NCI-H1092 (cell line): ENCODE measurements around the gene ZNF701.
"Not testable (repeated sequence)": the region's sequence is repeated elsewhere in the genome, so short reads cannot be mapped to it uniquely, and the experiment has no call there.

ENCODE experiments used
- DNase-seq: peaks from one replicate; lab custom pipeline; 2025; lab: John Stamatoyannopoulos, UW

The ZNF701 gene

DNA sequence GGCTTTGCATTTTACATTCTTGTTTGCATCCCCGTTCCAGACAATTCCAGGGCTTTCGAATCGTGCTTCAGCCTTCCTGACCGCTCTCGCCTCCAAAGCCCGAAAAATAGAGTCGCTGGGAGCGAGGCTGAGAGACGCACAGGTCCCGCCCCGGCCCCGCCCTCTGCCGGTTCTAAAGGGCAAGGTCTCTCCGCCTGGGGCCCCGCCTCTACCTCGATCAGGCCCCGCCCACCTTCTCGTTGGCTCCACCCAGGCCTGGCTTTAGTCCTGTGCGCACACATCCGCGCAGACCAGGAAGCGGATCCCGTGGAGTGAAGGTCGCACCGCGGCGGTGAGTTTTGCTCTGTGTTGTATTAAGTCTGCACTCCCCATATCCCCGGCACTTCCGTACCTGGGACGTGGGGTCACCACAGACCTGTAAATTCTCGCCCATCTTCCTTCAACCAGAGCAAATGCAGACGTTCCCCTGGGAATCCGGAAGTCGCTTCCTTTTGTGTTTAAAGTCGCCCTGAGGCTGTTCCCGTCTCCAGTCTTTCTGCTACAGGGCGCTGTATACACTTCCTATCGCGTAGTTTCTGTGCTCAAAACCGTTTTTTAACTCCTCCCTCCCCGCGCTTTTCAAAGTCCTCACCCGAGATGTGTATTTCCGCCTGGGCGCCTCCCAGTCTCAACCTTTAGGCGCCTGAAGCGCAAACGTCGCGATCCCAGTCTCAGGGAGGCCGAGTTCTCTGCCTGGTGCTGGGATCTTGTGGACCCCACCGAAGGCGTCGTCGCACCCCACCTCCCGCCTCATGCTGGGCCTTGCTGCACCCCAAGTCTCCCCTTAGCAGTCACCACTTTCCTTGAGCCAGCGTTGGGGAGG lies at the start of gene ZNF701:
Gene ZNF701 (plus strand): TSS at position 288 of the 862 bp plus-strand sequence. CDS start 3,861 bp downstream, outside the sequence.
- peak; percentile 88 for DNase-seq

GRCh38 chr19:52522551-52522950 lies 47.5 kb upstream of the ZNF701 start:
- no peak for DNase-seq

DNA sequence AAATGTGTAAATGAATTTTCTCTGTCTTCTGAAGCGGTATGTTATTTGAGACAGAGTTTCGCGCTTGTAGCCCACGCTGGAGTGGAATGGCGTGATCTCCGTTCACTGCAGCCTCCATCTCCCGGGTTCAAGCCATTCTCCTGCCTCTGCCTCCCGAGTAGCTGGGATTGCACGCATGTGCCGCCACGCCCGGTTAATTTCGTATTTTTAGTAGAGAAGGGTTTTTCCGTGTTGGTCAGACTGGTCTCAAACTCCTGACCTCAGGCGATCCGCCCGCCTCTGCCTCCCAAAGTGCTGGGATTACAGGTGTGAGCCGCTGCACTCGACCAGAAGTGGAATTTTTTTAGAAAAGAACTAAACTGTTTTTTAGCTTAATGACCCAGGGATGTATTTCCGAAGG lies 46.0 kb upstream of the ZNF701 start:
- DNase-seq, result no peak

DNA sequence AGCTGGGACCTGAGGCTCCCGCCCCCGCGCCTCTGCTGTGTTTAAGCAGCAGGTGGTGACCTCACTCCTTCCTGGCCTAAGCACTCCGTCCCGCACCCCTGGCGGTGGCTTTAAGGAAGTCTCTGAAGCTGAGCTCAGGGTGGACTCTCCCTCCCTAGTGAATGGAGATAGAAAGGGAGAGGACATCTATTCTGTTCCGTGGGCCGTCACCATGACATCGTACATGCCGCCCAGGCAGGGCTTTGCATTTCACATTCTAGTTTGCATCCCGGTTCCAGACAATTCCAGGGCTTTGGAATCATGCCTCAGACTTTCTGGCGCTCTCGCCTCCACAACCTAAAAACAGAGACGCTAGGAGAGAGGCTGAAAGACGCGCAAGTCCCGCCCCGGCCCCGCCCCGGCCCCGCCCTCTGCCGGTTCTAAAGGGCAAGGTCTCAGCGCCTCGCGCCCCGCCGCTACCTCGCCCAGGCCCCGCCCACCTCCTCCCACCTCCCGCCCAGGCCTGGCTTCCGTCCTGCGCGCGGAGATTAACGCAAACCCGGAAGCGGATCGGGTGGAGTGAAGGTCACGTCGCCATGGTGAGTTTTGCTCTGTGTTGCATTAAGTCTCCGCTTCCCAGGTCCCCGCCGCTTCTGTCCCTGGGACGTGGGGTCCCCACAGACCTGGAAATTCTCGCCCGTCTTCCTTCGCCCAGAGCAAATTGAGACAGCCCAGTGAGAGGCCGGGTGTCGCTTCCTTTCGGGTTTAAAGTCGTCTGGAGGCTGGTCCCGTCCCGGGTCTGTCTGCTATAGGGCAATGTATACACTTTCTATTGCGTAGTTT lies 42.7 kb upstream of the ZNF701 start, which contains the start of gene ZNF808:
Gene ZNF808 (plus strand): TSS at position 535 of the 822 bp plus-strand sequence. CDS start 15,617 bp downstream, outside the sequence.
- DNase-seq, result peak; percentile 74

DNA sequence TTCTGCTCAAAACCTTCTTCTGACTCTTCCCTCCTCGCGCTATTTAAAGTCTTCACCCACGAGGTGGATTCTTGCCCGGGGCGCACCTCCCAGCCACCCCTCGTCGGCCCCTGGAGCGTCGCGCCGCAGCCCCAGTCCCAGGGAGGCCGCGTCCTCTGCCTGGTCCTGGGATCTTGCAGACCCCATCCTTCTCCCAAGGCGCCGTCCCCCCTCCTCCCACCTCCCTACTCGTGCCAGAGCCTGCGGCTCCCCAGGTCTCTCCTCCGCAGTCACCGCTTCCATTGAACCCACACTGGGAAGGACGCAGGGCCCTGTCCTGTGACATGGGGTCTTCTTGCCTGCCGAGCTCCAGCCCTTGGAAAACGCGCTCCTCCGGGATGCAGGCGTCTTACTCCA lies 42.1 kb upstream of the ZNF701 start:
- DNase-seq, result no peak

- no peak for DNase-seq
Measured at GRCh38 chr19:52532480-52532879, 37.6 kb upstream of the ZNF701 start.

DNA sequence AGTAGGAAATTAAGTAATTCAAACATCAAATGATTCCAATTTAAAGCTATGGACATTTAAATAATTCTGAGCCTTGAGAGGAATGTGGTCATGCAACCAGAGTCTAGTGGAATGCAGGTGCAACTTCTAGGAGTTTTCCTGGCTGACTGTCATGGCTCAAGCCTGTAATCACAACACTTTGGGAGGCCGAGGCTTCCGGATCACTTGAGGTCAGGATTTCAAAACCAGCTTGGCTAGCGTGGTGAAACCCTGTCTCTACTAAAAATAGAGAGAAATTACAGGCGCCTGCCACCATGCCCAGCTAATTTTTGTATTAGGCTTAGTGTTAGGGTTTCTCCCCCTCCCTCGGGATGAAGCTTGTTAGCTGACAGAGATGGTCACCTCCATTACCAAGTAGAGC lies 36.2 kb upstream of the ZNF701 start:
- DNase-seq, result no peak

- DNase-seq, result not testable (repeated sequence)
Measured at GRCh38 chr19:52535385-52535770, 34.7 kb upstream of the ZNF701 start.

DNA sequence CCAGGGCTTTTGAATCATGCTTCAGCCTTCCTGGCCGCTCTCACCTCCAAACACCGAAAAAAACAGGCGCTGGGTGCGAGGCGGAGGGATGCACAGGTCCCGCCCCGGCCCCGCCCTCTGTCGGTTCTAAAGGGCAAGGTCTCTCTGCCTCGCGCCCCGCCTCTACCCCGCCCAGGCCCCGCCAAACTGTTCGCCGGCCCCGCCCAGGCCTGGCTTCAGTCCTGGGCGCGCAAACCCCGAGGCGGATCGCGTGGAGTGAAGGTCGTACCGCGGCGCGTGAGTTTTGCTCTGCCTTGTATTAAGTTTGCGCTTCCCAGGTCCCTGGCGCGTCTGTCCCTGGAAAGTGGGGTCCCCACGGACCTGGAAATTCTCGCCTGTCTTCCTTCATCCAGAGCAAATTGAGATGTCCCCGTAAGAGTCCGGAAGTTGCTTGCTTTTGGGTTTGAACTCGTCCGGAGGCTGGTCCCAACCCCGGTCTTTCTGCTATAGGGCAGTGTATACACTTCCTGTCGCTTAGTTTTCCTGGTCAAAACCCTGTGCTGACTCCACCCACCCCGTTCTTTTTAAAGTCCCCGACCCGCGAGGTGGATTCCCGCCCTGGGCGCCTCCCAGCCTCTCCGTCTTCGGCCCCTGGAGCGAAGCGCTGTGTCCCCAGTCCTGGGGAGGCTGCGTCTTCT lies 34.2 kb upstream of the ZNF701 start:
- DNase-seq, result peak; percentile 33

DNA sequence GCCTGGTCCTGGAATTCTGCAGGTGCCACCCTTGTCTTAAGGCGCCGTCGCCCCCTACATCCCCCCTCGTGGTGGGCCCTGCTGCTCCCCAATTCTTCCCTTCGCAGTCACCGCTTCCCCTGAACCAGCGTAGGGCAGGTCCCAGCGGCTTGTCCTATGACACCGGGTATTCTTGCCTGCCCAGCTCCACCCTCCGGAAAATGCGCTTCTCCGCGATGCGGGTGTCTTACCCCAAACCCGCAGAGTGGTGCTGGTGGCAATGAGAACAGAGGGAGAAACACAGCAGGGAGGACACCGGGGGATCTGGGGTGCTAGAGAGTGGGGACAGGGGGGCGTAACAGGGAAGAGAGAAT lies 33.7 kb upstream of the ZNF701 start:
- no peak for DNase-seq

DNA sequence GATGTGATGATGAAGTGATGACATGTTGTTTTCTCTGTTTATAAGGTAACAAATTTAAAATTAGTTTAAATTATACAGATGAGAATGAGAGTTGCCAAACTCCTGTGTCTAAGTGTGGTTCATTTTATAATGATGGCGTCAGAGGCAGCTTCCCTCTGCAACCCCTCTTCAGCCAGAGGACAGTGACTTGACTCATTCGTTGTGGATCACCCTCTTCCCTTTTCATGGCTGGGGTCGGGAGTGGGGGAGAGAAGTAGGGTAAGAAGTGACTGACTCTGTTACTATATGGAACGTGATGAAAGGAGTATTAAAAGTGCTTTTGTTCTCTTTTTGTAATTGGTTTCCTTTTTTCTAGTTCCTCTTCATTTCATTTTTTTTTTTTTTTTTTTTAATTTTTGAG lies 31.3 kb upstream of the ZNF701 start:
- not testable (repeated sequence) for DNase-seq

DNA sequence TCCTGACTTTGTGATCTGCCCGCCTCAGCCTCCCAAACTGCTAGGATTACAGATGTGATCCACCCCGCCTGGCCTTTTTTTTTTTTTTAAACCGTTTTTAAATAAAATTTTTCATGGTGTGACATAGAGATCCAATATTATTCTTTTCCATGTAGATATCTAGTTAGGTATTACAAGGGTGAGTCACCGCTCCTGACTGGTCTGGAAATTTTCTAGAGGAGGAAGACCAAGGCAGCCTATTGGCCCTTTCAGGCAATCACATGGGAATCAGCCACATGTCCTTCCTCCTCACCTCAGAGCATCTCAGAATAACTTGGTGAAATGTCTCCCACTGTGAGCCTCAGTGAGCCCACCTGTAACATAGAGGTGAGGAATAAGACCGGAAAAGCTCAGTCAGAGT lies 28.9 kb upstream of the ZNF701 start:
- not testable (repeated sequence) for DNase-seq

DNA sequence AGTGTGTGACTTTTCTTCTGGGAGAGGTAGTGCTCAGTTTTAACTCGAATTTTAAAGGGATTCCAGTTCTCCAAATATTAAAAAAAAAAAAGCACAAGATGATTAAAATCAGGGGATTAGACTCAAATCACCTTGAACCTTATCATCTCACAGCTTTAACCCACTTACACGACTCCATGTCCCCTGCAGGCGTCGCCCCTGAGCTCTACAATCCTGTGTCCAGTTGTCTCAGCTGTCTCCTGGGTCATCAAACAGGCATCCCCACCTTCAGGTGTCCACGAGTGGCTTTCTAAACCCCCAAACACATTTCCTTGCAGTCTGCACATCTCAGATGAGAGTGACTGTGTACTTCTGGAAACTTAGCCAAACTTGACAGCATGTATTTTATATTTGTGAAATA lies 28.5 kb upstream of the ZNF701 start:
- no peak for DNase-seq

GRCh38 chr19:52542541-52542940 lies 27.5 kb upstream of the ZNF701 start:
- not testable (repeated sequence) for DNase-seq

DNA sequence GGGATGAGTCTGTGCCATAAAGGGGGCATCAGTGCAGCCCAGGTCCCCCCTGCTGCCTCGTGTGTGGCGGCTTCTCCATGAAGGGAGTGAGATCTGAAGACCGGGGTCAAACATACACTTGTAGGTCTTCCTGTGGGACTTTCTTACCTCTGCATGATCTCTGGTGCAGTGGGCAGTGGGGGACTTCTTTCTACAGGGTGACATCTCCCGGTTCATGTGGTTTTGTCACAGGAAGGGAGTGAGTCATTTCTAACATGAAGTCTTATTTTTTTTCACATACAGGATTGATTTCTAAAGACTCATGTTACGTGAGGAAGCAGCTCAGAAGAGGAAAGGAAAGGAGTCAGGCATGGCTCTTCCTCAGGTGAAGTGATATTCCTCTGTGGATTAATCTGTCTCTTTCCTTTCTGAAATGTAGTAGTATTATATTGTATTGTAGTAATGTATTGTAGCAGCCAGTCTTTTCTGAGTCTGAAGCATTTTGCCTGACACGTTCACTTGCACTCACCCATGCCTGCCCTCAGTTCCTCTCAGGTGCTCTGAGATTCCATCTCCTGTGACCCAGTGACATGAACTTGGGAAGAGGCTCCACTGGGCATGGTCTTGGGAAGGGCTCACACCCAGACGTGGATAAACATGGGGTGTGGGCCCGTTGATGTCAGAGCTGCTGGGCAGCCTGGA lies 27.0 kb upstream of the ZNF701 start:
- DNase-seq, result no peak

DNA sequence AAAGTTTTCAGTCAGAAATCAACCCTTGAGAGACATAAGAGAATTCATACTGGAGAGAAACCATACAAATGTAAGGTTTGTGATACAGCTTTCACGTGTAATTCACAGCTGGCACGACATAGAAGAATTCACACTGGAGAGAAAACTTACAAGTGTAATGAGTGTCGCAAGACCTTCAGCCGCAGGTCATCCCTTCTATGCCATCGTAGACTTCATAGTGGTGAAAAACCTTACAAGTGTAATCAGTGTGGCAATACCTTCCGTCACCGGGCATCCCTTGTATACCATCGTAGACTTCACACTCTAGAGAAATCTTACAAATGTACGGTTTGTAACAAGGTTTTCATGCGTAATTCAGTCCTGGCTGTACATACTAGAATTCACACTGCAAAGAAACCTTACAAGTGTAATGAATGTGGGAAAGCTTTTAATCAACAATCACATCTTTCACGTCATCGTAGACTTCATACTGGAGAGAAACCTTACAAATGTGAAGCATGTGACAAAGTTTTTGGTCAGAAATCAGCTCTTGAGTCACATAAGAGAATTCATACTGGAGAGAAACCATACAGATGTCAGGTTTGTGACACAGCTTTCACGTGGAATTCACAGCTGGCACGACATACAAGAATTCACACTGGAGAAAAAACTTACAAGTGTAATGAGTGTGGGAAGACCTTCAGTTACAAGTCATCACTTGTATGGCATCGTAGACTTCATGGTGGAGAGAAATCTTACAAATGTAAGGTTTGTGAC lies 15.7 kb upstream of the ZNF701 start:
- no peak for DNase-seq

GRCh38 chr19:52557231-52557995 lies 12.7 kb upstream of the ZNF701 start:
- no peak for DNase-seq

- DNase-seq, result not testable (repeated sequence)
Measured at GRCh38 chr19:52558732-52559445, 11.2 kb upstream of the ZNF701 start.

- DNase-seq, result not testable (repeated sequence)
Measured at GRCh38 chr19:52561611-52562010, 8.5 kb upstream of the ZNF701 start.

DNA sequence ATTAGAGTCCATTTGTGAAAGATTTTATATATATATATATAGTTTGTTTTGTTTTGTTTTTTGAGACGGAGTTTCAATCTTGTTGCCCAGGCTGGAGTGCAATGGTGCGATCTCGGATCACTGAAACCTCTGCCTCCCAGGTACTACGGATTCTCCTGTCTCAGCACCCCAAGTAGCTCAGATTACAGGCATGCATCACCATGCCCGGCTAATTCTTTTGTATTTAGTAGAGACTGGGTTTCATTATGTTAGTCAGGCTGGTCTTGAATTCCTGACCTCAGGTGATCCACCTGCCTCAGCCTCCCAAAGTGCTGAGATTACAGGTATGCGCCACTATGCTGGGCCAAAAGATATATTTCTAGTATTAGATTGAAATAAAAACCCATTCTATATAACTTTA lies 4.0 kb upstream of the ZNF701 start:
- DNase-seq, result no peak
